Ectodermal cell (in vitro differentiated cells): ENCODE measurements around the gene RNF121.

ENCODE experiments used
- H3K27ac ChIP-seq: 2 replicates; pipeline ENCODE4 v1.7.0; 2013; ENCODE audit warnings: mild to moderate bottlenecking, low read depth, low read length; ENCODE audit not compliant: insufficient read depth, poor library complexity, severe bottlenecking
- H3K27me3 ChIP-seq: 2 replicates; pipeline ENCODE4 v1.7.0; 2013; ENCODE audit warnings: mild to moderate bottlenecking, low read length; ENCODE audit not compliant: insufficient read depth, control insufficient read depth, poor library complexity, severe bottlenecking
- H3K36me3 ChIP-seq: one replicate; pipeline ENCODE4 v1.7.0; 2013; ENCODE audit warnings: low read length; ENCODE audit not compliant: control insufficient read depth, insufficient read depth
- H3K4me1 ChIP-seq: one replicate; pipeline ENCODE4 v1.7.0; 2013; ENCODE audit warnings: low read length; ENCODE audit not compliant: control insufficient read depth, insufficient read depth
- H3K4me3 ChIP-seq: 2 replicates; pipeline ENCODE4 v1.7.0; 2013; ENCODE audit warnings: low read depth, low read length, control low read depth; ENCODE audit not compliant: insufficient read depth
- H3K9me3 ChIP-seq: 2 replicates; pipeline ENCODE4 v1.7.0; 2013; ENCODE audit warnings: mild to moderate bottlenecking, low read length, moderate library complexity; ENCODE audit not compliant: control insufficient read depth
- WGBS, 2 experiments: methylation state at CpG; one replicate each; pipeline ENCODE4 v1.1.7; 2013; ENCODE audit warnings: missing lambda C conversion rate in 2 of 2; 5-methylcytosine and 5-hydroxymethylcytosine counted together

RNF121 gene

GRCh38 chr11:72013765-72014711, 85.2 kb downstream of the RNF121 start:
- no peak overlapping the region for H3K4me3 ChIP-seq
- no peaks in the 10 kb centered on the region for H3K9me3 ChIP-seq
- H3K27ac ChIP-seq: no peak overlapping the region
- H3K36me3 ChIP-seq: peaks cover 70% of the 10 kb centered on the region
- H3K27me3 ChIP-seq: no peaks in the 10 kb centered on the region
- 95 to 97% methylated on average over 38 of the region's 38 CpGs for WGBS, 2 experiments
- H3K4me1 ChIP-seq: no peaks in the 10 kb centered on the region

- Histone ChIP-seq H3K36me3 (peaks cover 79% of the 10 kb centered on the region), H3K27me3 (no peaks in the 10 kb centered on the region), H3K27ac (no peak overlapping the region), H3K4me1 (no peaks in the 10 kb centered on the region), H3K4me3 (no peak overlapping the region), H3K9me3 (no peaks in the 10 kb centered on the region)
- WGBS, 2 experiments: 96 to 97% methylated on average over 16 of the region's 16 CpGs
These were observed 86.0 kb downstream of the RNF121 start for GRCh38 chr11:72014761-72015320.

- Histone ChIP-seq H3K9me3 (no peaks in the 10 kb centered on the region), H3K4me1 (no peaks in the 10 kb centered on the region), H3K36me3 (peaks cover 85% of the 10 kb centered on the region), H3K4me3 (no peak overlapping the region), H3K27ac (no peak overlapping the region), H3K27me3 (no peaks in the 10 kb centered on the region)
- WGBS, 2 experiments: 95 to 96% methylated on average over 10 of the region's 10 CpGs
These were observed 86.7 kb downstream of the RNF121 start for GRCh38 chr11:72015511-72016061.

- Histone ChIP-seq H3K9me3 (no peaks in the 10 kb centered on the region), H3K4me3 (no peak overlapping the region), H3K4me1 (no peaks in the 10 kb centered on the region), H3K36me3 (peaks cover 94% of the 10 kb centered on the region), H3K27me3 (no peaks in the 10 kb centered on the region), H3K27ac (no peak overlapping the region)
- whole genome bisulfite sequencing, 2 experiments: 96 to 97% methylated on average over 9 of the region's 9 CpGs
These were observed 89.3 kb downstream of the RNF121 start for GRCh38 chr11:72018171-72018570.

GRCh38 chr11:72023335-72023734, 94.5 kb downstream of the RNF121 start:
- no peaks in the 10 kb centered on the region for H3K4me1 ChIP-seq
- 93 to 95% methylated on average over 3 to 4 of the region's 4 CpGs for WGBS, 2 experiments
- no peaks in the 10 kb centered on the region for H3K9me3 ChIP-seq
- H3K36me3 ChIP-seq: peaks cover 58% of the 10 kb centered on the region
- no peak overlapping the region for H3K4me3 ChIP-seq
- no peaks in the 10 kb centered on the region for H3K27me3 ChIP-seq
- H3K27ac ChIP-seq: no peak overlapping the region

- WGBS, 2 experiments: 76% methylated on average over 5 of the region's 5 CpGs
- no peaks in the 10 kb centered on the region for H3K4me1 ChIP-seq
- H3K27me3 ChIP-seq: no peaks in the 10 kb centered on the region
- peaks cover 57% of the 10 kb centered on the region for H3K36me3 ChIP-seq
- no peaks in the 10 kb centered on the region for H3K9me3 ChIP-seq
- no peak overlapping the region for H3K4me3 ChIP-seq
- no peak overlapping the region for H3K27ac ChIP-seq
These were observed 95.4 kb downstream of the RNF121 start for GRCh38 chr11:72024069-72024754.

GRCh38 chr11:72026090-72026489, 97.2 kb downstream of the RNF121 start:
- Histone ChIP-seq H3K27me3 (no peaks in the 10 kb centered on the region), H3K4me3 (no peak overlapping the region), H3K9me3 (no peaks in the 10 kb centered on the region), H3K27ac (peak overlapping the region; percentile 12), H3K36me3 (peaks cover 42% of the 10 kb centered on the region), H3K4me1 (no peaks in the 10 kb centered on the region)
- 87 to 88% methylated on average over 1 of the region's 1 CpG for WGBS, 2 experiments

GRCh38 chr11:72030472-72031045, 101.7 kb downstream of the RNF121 start:
- H3K27me3 ChIP-seq: no peaks in the 10 kb centered on the region
- H3K4me3 ChIP-seq: no peak overlapping the region
- H3K4me1 ChIP-seq: no peaks in the 10 kb centered on the region
- H3K27ac ChIP-seq: no peak overlapping the region
- 100% methylated on average over 1 of the region's 1 CpG; no CpG with 5 or more reads in 1 of the 2 experiments for WGBS, 2 experiments
- no peaks in the 10 kb centered on the region for H3K9me3 ChIP-seq
- H3K36me3 ChIP-seq: peaks cover 28% of the 10 kb centered on the region

GRCh38 chr11:72036687-72037086, 107.8 kb downstream of the RNF121 start:
- Histone ChIP-seq H3K27ac (no peak overlapping the region), H3K4me3 (no peak overlapping the region), H3K36me3 (peaks cover 20% of the 10 kb centered on the region), H3K27me3 (no peaks in the 10 kb centered on the region), H3K4me1 (peaks cover 12% of the 10 kb centered on the region), H3K9me3 (no peaks in the 10 kb centered on the region)
- WGBS, 2 experiments: 83 to 89% methylated on average over 3 of the region's 3 CpGs
